Tibial nerve (tissue), 4 donors: ENCODE results near the gene ASB16. TPM values are rescaled to one million over a fixed set of nuclear protein-coding genes. Genes with fewer than 3 reads are reported as not detected.

ENCODE experiments used
- DNase-seq, 2 donors: peaks; one replicate each; pipeline ENCODE4 v3.0.0-alpha.2; 2019; ENCODE audit warnings: low spot score in 2 of 2
- H3K27ac ChIP-seq, 4 donors: fragments of 200-600 bp; sonication (generic) in 3 of 4; one replicate each; pipeline ENCODE4 v1.5.1; 2017 to 2019; ENCODE audit warnings: mild to moderate bottlenecking in 1 of 4
- H3K27me3 ChIP-seq, 2 donors: fragments of 200-600 bp; sonication (generic) in 1 of 2; one replicate each; pipeline versions ENCODE4 v1.5.1 to v1.6.0; 2017 to 2019
- H3K36me3 ChIP-seq, 3 donors: fragments of 200-600 bp; sonication (generic); one replicate each; pipeline ENCODE4 v1.5.1; 2018 to 2019
- H3K4me1 ChIP-seq, 4 donors: fragments of 200-600 bp; sonication (generic) in 3 of 4; one replicate each; pipeline ENCODE4 v1.5.1; 2017 to 2019
- H3K4me3 ChIP-seq, 4 donors: fragments of 200-600 bp; sonication (generic) in 3 of 4; one replicate each; pipeline ENCODE4 v1.5.1; 2017 to 2019; ENCODE audit warnings: mild to moderate bottlenecking in 1 of 4, moderate library complexity in 1 of 4
- H3K9me3 ChIP-seq, 4 donors: fragments of 200-600 bp; sonication (generic) in 3 of 4; one replicate each; pipeline ENCODE4 v1.5.1; 2017 to 2019
- CTCF ChIP-seq, 5 experiments: fragments of 200-600 bp in 3 of 5; fragments of 450-650 bp in 2 of 5; sonication (generic) in 3 of 5; IDR thresholded peaks; one replicate each; pipeline ENCODE4 v1.5.1; 2016 to 2019; ENCODE audit warnings: antibody characterized with exemption in 5 of 5, mild to moderate bottlenecking in 3 of 5, moderate library complexity in 2 of 5
- EP300 ChIP-seq, 2 donors: sonication (generic); formaldehyde crosslinking; IDR thresholded peaks; one replicate each; pipeline ENCODE4 v1.6.1; 2017; ENCODE audit warnings: antibody characterized with exemption in 2 of 2, mild to moderate bottlenecking in 1 of 2
- POLR2A ChIP-seq, 2 donors: fragments of 450-650 bp; IDR thresholded peaks; one replicate each; pipeline ENCODE4 v1.6.1; 2017; ENCODE audit warnings: antibody characterized with exemption in 2 of 2, mild to moderate bottlenecking in 2 of 2, moderate library complexity in 2 of 2
- WGBS, 2 donors: methylation state at CpG; one replicate each; pipeline ENCODE4 v1.1.5; 2018; 5-methylcytosine and 5-hydroxymethylcytosine counted together
- total RNA-seq, 4 donors: library from RNA; depleted of rRNA; stranded (reverse); fragments of >200 nt; gene quantifications; one replicate each; pipeline ENCODE4 v1.1.0, GENCODE V29; 2016

ASB16 gene
- total RNA-seq, 4 donors from 2014 or later: 2.7 TPM; not detected in 3

GRCh38 chr17:44170135-44170498 lies 387 bp upstream of the ASB16 start:
- no peaks in the 10 kb centered on the region for H3K9me3 ChIP-seq
- no peak overlapping the region for H3K4me3 ChIP-seq
- H3K27ac ChIP-seq: peak overlapping the region in 1 of 4 donors; percentile 44
- no peaks in the 10 kb centered on the region for H3K27me3 ChIP-seq
- no peaks in the 10 kb centered on the region for H3K36me3 ChIP-seq
- WGBS, 2 donors: 48 to 61% methylated on average over 4 to 5 of the region's 5 CpGs
- DNase-seq: no peak
- peaks cover 0 to 21% (median 4%) of the 10 kb centered on the region in 4 donors for H3K4me1 ChIP-seq
- TF ChIP-seq EP300 (IDR thresholded peaks at IDR 0.05): no peak

DNA sequence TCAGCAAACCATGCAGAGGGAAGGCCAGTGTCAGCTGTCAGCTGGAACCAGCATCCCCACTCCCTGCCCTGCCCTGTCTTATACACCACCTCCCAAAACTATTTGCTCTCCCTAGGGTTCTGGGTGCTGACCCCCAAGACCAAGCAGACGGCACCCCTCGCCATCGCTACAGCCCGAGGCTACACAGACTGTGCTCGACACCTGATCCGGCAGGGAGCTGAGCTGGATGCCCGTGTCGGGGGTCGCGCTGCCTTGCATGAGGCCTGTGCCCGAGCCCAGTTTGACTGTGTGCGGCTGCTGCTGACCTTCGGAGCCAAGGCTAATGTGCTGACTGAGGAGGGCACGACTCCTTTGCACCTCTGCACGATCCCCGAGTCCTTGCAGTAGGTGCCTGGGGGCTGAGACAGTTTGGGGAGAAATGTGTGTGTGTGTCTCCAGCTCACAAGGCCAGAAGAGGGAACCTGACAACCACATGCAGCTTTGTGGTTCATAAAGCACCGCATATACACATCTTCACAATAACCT lies 1.5 kb downstream of the ASB16 start:
- H3K36me3 ChIP-seq: peaks cover 0 to 15% (median 0%) of the 10 kb centered on the region in 3 donors
- no peak for TF ChIP-seq POLR2A (IDR thresholded peaks at IDR 0.05)
- no peak for TF ChIP-seq EP300 (IDR thresholded peaks at IDR 0.05)
- no peak for TF ChIP-seq CTCF (IDR thresholded peaks at IDR 0.05)
- H3K27ac ChIP-seq: no peak overlapping the region
- peaks cover 0 to 21% (median 4%) of the 10 kb centered on the region in 4 donors for H3K4me1 ChIP-seq
- H3K9me3 ChIP-seq: no peaks in the 10 kb centered on the region
- H3K27me3 ChIP-seq: no peaks in the 10 kb centered on the region
- DNase-seq: no peak
- H3K4me3 ChIP-seq: no peak overlapping the region
- WGBS, 2 donors: 72 to 75% methylated on average over 10 to 17 of the region's 17 CpGs

- 100% methylated on average over 2 of the region's 2 CpGs for WGBS, 2 donors
- no peak overlapping the region for H3K27ac ChIP-seq
- DNase-seq: no peak
- TF ChIP-seq CTCF (IDR thresholded peaks at IDR 0.05) (no peak), POLR2A (IDR thresholded peaks at IDR 0.05) (no peak), EP300 (IDR thresholded peaks at IDR 0.05) (no peak)
- H3K9me3 ChIP-seq: no peaks in the 10 kb centered on the region
- H3K4me1 ChIP-seq: peaks cover 0 to 12% (median 2%) of the 10 kb centered on the region in 4 donors
- peaks cover 0 to 40% (median 0%) of the 10 kb centered on the region in 3 donors for H3K36me3 ChIP-seq
- H3K4me3 ChIP-seq: no peak overlapping the region
- no peaks in the 10 kb centered on the region for H3K27me3 ChIP-seq
Observed at GRCh38 chr17:44174427-44174826, 3.9 kb downstream of the ASB16 start.

GRCh38 chr17:44176257-44176656 lies 5.8 kb downstream of the ASB16 start:
- no peaks in the 10 kb centered on the region for H3K9me3 ChIP-seq
- no peak for TF ChIP-seq POLR2A (IDR thresholded peaks at IDR 0.05)
- no peak for TF ChIP-seq EP300 (IDR thresholded peaks at IDR 0.05)
- no peak for TF ChIP-seq CTCF (IDR thresholded peaks at IDR 0.05)
- DNase-seq: no peak
- H3K36me3 ChIP-seq: peaks cover 0 to 40% (median 0%) of the 10 kb centered on the region in 3 donors
- no peaks in the 10 kb centered on the region for H3K4me1 ChIP-seq
- no peak overlapping the region for H3K27ac ChIP-seq
- 85 to 100% methylated on average over 1 of the region's 1 CpG for WGBS, 2 donors
- no peak overlapping the region for H3K4me3 ChIP-seq
- H3K27me3 ChIP-seq: no peaks in the 10 kb centered on the region

DNA sequence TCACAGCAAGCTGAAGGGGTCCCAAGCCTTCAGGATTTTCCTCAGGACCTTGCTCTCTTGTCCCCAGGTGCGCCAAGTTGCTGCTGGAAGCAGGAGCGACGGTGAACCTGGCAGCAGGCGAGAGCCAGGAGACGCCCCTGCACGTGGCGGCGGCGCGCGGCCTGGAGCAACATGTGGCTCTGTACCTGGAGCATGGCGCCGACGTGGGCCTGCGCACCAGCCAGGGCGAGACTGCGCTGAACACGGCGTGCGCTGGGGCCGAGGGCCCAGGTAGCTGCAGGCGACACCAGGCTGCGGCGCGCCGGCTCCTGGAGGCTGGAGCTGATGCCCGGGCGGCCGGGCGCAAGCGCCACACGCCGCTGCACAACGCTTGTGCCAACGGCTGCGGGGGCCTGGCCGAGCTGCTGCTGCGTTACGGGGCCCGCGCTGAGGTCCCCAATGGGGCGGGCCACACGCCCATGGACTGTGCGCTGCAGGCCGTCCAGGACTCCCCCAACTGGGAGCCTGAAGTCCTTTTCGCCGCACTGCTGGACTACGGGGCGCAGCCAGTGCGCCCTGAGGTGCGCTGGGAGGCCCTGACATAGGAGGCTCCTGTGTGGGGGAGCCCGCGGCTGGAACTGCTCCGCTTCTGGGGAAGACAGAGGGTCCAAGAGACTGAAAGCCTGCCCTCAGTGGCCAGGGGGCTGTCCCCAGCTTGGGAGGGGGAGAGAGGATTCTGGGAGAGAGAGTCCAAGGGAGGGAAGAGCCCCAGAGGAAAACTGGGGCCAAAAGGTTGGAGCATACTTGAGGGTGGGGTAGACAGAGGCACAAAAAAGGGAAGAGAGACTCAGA lies 6.4 kb downstream of the ASB16 start:
- 87 to 93% methylated on average over 42 to 49 of the region's 54 CpGs for WGBS, 2 donors
- Histone ChIP-seq H3K4me3 (no peak overlapping the region), H3K4me1 (no peaks in the 10 kb centered on the region), H3K36me3 (peaks cover 0 to 44% (median 0%) of the 10 kb centered on the region in 3 donors), H3K27ac (no peak overlapping the region), H3K9me3 (no peaks in the 10 kb centered on the region), H3K27me3 (no peaks in the 10 kb centered on the region)
- TF ChIP-seq EP300 (IDR thresholded peaks at IDR 0.05): no peak
- TF ChIP-seq POLR2A (IDR thresholded peaks at IDR 0.05): no peak
- TF ChIP-seq CTCF (IDR thresholded peaks at IDR 0.05): no peak
- no peak for DNase-seq
